HFF-Myc (cell line): ENCODE results near the gene DHFR.

Source experiments
- DNase-seq: peaks from one replicate; pipeline ENCODE4 v3.0.0-alpha.2; 2011; ENCODE audit warnings: low read depth; ENCODE audit errors: extremely low read depth
- H3K4me3 ChIP-seq: replicated peaks from 2 replicates; pipeline ENCODE4 v1.5.1; 2011; ENCODE audit warnings: low read depth, mild to moderate bottlenecking, control low read depth, low read length
- TF ChIP-seq, protein P1 (sequence below): IDR thresholded peaks from 2 replicates; pipeline ENCODE4 v1.5.1; 2012; ENCODE audit warnings: mild to moderate bottlenecking, low read depth, low read length, control low read depth; ENCODE audit errors: missing control alignments

DHFR gene

DNA sequence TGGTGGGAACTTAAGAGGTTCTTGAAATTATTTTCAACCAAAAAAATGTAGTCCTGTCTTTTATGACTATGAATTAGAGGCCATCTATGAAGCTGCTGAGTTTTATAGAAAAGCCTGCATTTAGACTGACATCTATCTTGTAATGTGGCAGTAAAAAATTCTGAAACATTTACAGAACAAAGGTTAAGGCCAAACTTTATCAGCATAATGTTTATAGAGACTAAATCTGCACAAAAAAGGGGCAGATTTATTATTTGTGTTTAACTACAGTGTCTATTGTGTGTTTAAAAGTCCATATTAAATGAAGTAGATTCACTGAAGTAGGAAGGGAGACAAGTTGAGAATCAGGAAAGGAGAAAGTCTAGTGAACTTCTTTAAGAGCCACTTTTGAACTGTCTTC, 47.4 kb downstream of the DHFR start:
- DNase-seq = no peak
- TF ChIP-seq, protein P1, sequence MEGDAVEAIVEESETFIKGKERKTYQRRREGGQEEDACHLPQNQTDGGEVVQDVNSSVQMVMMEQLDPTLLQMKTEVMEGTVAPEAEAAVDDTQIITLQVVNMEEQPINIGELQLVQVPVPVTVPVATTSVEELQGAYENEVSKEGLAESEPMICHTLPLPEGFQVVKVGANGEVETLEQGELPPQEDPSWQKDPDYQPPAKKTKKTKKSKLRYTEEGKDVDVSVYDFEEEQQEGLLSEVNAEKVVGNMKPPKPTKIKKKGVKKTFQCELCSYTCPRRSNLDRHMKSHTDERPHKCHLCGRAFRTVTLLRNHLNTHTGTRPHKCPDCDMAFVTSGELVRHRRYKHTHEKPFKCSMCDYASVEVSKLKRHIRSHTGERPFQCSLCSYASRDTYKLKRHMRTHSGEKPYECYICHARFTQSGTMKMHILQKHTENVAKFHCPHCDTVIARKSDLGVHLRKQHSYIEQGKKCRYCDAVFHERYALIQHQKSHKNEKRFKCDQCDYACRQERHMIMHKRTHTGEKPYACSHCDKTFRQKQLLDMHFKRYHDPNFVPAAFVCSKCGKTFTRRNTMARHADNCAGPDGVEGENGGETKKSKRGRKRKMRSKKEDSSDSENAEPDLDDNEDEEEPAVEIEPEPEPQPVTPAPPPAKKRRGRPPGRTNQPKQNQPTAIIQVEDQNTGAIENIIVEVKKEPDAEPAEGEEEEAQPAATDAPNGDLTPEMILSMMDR = no peak
- no peak overlapping the region for H3K4me3 ChIP-seq

DNA sequence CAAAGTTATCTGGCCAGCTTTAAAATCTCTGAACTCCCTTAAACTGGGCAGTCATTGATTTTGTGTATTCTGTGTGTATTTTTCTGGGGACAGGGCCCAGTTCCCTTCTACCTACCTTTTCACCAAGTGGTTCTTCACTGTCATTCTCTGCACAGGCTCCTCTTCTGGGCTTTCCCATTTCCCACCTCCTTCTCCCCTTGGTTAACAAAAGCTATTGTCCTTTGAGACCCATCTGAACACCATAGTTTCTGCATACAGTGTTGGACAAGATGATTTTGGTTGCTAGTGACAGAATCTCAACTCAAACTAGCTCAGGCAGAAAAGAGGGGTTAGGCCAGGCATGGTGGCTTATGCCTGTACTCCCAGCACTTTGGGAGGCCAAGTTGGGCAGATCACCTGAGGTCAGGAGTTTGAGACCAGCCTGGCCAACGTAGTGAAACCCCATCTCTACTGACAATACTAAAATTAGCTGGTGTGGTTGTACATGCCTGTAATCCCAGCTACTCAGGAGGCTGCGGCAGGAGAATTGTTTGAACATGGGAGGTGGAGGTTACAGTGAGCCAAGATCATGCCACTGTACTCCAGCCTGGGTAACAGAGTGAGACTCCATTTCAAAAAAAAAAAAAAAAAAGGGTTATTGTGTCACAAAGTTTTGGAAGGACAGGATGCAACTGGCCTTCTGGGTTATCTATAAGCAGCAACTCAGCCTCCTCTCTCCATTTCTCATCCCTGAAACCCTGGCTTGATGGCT, 53.7 kb downstream of the DHFR start:
- DNase-seq = no peak
- TF ChIP-seq, protein P1 = no peak
- no peak overlapping the region for H3K4me3 ChIP-seq

DNA sequence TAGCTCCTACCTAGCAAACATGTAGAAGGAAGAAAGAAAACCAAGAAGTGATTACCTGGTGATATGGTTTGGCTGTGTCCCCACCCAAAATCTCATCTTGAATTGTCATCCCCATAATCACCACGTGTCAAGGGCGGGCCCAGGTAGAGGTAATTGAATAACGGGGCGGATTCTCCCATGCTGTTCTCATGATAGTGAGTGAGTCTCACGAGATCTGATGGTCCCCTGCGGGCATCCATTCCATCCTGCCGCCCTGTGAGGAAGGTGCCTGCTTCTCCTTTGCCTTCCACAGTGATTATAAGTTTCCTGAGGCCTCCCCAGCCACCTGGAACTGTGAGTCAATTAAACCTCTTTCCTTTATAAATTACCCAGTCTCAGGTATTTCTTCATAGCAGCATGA, 57.3 kb downstream of the DHFR start:
- TF ChIP-seq, protein P1 = no peak

DNA sequence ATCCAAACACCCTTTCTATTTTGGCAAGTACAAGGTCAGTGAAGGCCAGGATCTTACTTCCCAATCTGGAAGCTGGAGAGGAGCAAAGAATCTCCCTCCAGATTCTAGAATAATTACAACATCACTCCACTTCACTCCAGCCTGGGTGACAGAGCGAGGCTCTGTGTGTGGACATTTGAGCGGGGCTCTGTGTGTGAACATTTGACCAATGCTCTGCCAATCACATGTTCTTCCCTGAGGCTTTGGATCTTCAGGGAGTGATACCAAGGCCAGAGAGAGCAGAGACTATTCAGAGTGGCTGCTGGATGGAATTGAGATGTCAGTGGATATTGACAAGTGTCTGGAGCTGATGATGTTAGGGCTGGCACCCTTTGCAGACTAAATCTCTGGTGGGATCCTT, 60.0 kb downstream of the DHFR start:
- TF ChIP-seq, protein P1 = no peak
- no peak for DNase-seq
- H3K4me3 ChIP-seq = no peak overlapping the region

More for the DNA sequence above, 57.3 kb downstream of the DHFR start:
- no peak for DNase-seq
- no peak overlapping the region for H3K4me3 ChIP-seq

DNA sequence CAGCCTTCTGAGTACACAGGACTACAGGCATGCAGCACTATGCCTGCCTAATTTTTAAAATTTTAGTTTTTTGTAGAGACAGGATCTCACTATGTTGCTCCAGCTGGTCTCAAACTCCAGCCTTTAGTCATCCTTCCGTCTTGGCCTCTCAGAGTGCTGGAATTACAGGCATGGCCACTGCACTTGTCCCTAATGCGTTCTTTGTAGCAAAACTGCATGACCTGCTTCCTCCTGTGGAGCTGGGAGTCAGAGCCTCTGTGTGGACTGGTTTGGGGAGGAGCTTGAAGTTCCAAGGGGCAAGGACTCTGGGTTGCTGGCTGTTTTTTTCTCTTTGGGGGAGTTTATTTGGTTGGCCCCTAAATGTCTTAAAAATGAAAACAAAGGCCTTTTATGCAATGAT, 62.0 kb downstream of the DHFR start:
- no peak for DNase-seq
- TF ChIP-seq, protein P1 = no peak

GRCh38 chr5:80592105-80592504, 62.7 kb downstream of the DHFR start:
- TF ChIP-seq, protein P1 = no peak
- no peak for DNase-seq
- H3K4me3 ChIP-seq = no peak overlapping the region

More for the DNA sequence above, 62.0 kb downstream of the DHFR start:
- no peak overlapping the region for H3K4me3 ChIP-seq

GRCh38 chr5:80591352-80591751, 63.4 kb downstream of the DHFR start:
- TF ChIP-seq, protein P1 = no peak
- H3K4me3 ChIP-seq = no peak overlapping the region
- DNase-seq = no peak
